H1 (cell line): ENCODE results near the gene PDE3A. TPM values are rescaled to one million over a fixed set of nuclear protein-coding genes. Genes with fewer than 3 reads are reported as not detected.

ENCODE experiments used
- CTCF ChIA-PET: fragments of 300-600 bp; sonication (Branson Sonifier 250); formaldehyde crosslinking; loops from one replicate; lab custom pipeline; 2021; ENCODE audit not compliant: partially characterized antibody; lab: Charles Lee
- POLR2A ChIA-PET: fragments of 300-600 bp; sonication (Branson Sonifier 250); formaldehyde crosslinking; loops from one replicate; lab custom pipeline; 2021; ENCODE audit warnings: inconsistent platforms; ENCODE audit not compliant: partially characterized antibody; lab: Charles Lee
- DNase-seq, 2 experiments: peaks; one replicate each; pipeline versions ENCODE4 v3.0.0 to v3.0.0-alpha.2; 2010 to 2022; ENCODE audit warnings: low spot score in 2 of 2, low read depth in 1 of 2, mixed read lengths in 1 of 2
- FAIRE-seq: peaks from 2 replicates; lab custom pipeline; 2011; peaks lifted over from hg19 to GRCh38; lab: Jason Lieb, UNC
- H2AFZ ChIP-seq: 2 replicates; pipeline ENCODE4 v1.8.1; 2012; ENCODE audit warnings: low read length, inconsistent platforms
- H2AK5ac ChIP-seq: 2 replicates; pipeline ENCODE4 v1.6.1; 2013; ENCODE audit warnings: low read depth, low read length
- H2BK120ac ChIP-seq: replicated peaks from 2 replicates; pipeline ENCODE3; 2013; ENCODE audit warnings: low read depth, low read length, inconsistent platforms
- H2BK12ac ChIP-seq: 2 replicates; pipeline ENCODE4 v1.6.1; 2013; ENCODE audit warnings: low read depth, low read length
- H2BK15ac ChIP-seq: 2 replicates; pipeline ENCODE4 v1.6.1; 2013; ENCODE audit warnings: low read length
- H2BK20ac ChIP-seq: 2 replicates; pipeline ENCODE4 v1.6.1; 2013; ENCODE audit warnings: low read length
- H2BK5ac ChIP-seq: 2 replicates; pipeline ENCODE4 v1.6.1; 2013; ENCODE audit warnings: low read depth, low read length
- H3K14ac ChIP-seq: 2 replicates; pipeline ENCODE4 v1.6.1; 2013; ENCODE audit warnings: inconsistent platforms; ENCODE audit not compliant: insufficient read length
- H3K18ac ChIP-seq: 2 replicates; pipeline ENCODE4 v1.6.1; 2013; ENCODE audit warnings: low read length; ENCODE audit errors: extremely low read depth
- H3K23ac ChIP-seq: 2 replicates; pipeline ENCODE4 v1.6.1; 2013; ENCODE audit warnings: inconsistent platforms; ENCODE audit not compliant: insufficient read length
- H3K23me2 ChIP-seq: 2 replicates; pipeline ENCODE4 v1.6.1; 2013; ENCODE audit warnings: low read depth, low read length
- H3K27ac ChIP-seq: 2 replicates; pipeline ENCODE4 v1.6.1; 2011; ENCODE audit warnings: low read depth, low read length, inconsistent platforms
- H3K27me3 ChIP-seq, 4 experiments: replicated peaks in 1 of 4; 1 replicate in 1 of 4; 2 replicates in 3 of 4; pipeline versions ENCODE4 v1.6.1 to v1.8.1; 2011 to 2013; ENCODE audit warnings: low read length in 3 of 4, mild to moderate bottlenecking in 3 of 4, inconsistent platforms in 2 of 4, mixed read lengths in 2 of 4, moderate library complexity in 1 of 4; ENCODE audit not compliant: control insufficient read depth in 3 of 4, insufficient read depth in 3 of 4; ENCODE audit errors: extremely low read depth in 1 of 4
- H3K36me3 ChIP-seq, 4 experiments: 2 replicates each; pipeline versions ENCODE4 v1.6.1 to v1.8.1; 2011 to 2013; ENCODE audit warnings: mild to moderate bottlenecking in 4 of 4, low read length in 3 of 4, moderate library complexity in 2 of 4, control low read depth in 1 of 4, inconsistent platforms in 1 of 4; ENCODE audit not compliant: insufficient read depth in 4 of 4, control insufficient read depth in 2 of 4
- H3K4ac ChIP-seq: replicated peaks from 2 replicates; pipeline ENCODE3; 2013; ENCODE audit warnings: low read length, low read depth, mixed read lengths, inconsistent platforms; ENCODE audit not compliant: insufficient read length
- H3K4me1 ChIP-seq, 4 experiments: replicated peaks in 1 of 4; 1 replicate in 1 of 4; 2 replicates in 3 of 4; pipeline versions ENCODE4 v1.6.1 to v1.8.1; 2011 to 2013; ENCODE audit warnings: low read length in 3 of 4, inconsistent platforms in 2 of 4, mixed read lengths in 1 of 4; ENCODE audit not compliant: insufficient read depth in 4 of 4, control insufficient read depth in 3 of 4
- H3K4me2 ChIP-seq, 2 experiments: 2 replicates each; pipeline versions ENCODE4 v1.6.1 to v1.8.1; 2011 to 2013; ENCODE audit warnings: low read depth in 2 of 2, low read length in 2 of 2, control low read depth in 1 of 2, inconsistent platforms in 1 of 2, mild to moderate bottlenecking in 1 of 2; ENCODE audit not compliant: insufficient read depth in 1 of 2
- H3K4me3 ChIP-seq, 4 experiments: fragments of 200-600, 300-600 bp in 1 of 4; sonication (generic), shearing (Covaris generic), sonication (Bioruptor Twin) in 1 of 4; 2 replicates each; pipeline versions ENCODE4 v1.5.1 to v1.8.1; 2011 to 2016; ENCODE audit warnings: low read length in 4 of 4, low read depth in 3 of 4, control low read depth in 2 of 4, inconsistent platforms in 2 of 4, mild to moderate bottlenecking in 2 of 4, mixed read lengths in 1 of 4, moderate library complexity in 1 of 4; ENCODE audit not compliant: insufficient read depth in 2 of 4; ENCODE audit errors: extremely low read depth in 1 of 4
- H3K56ac ChIP-seq: replicated peaks from 2 replicates; pipeline ENCODE3; 2013; ENCODE audit warnings: low read depth, mild to moderate bottlenecking, mixed read lengths, low read length, inconsistent platforms; ENCODE audit not compliant: insufficient read length
- H3K79me1 ChIP-seq: 2 replicates; pipeline ENCODE4 v1.6.1; 2013; ENCODE audit warnings: low read depth, low read length, control low read depth
- H3K79me2 ChIP-seq, 2 experiments: 2 replicates each; pipeline versions ENCODE4 v1.6.1 to v1.8.1; 2012 to 2013; ENCODE audit warnings: low read length in 2 of 2, mild to moderate bottlenecking in 2 of 2, inconsistent platforms in 1 of 2; ENCODE audit not compliant: insufficient read depth in 2 of 2, control insufficient read depth in 1 of 2
- H3K9ac ChIP-seq, 4 experiments: replicated peaks in 1 of 4; 1 replicate in 1 of 4; 2 replicates in 3 of 4; pipeline versions ENCODE4 v1.6.1 to v1.8.1; 2011 to 2013; ENCODE audit warnings: low read depth in 3 of 4, low read length in 3 of 4, control low read depth in 2 of 4, mild to moderate bottlenecking in 2 of 4, moderate library complexity in 2 of 4, inconsistent platforms in 1 of 4; ENCODE audit errors: extremely low read depth in 1 of 4
- H3K9me3 ChIP-seq, 2 experiments: 2 replicates each; pipeline versions ENCODE4 v1.6.1 to v1.8.1; 2012 to 2013; ENCODE audit warnings: mild to moderate bottlenecking in 2 of 2, moderate library complexity in 2 of 2, control low read depth in 1 of 2, inconsistent platforms in 1 of 2, low read depth in 1 of 2, low read length in 1 of 2, mixed read lengths in 1 of 2; ENCODE audit not compliant: insufficient read depth in 2 of 2
- H4K20me1 ChIP-seq, 2 experiments: replicated peaks in 1 of 2; 2 replicates each; pipeline versions ENCODE3 to v1.8.1; 2011 to 2013; ENCODE audit warnings: inconsistent platforms in 2 of 2, low read length in 2 of 2, mild to moderate bottlenecking in 1 of 2; ENCODE audit not compliant: insufficient read depth in 2 of 2, control insufficient read depth in 1 of 2
- H4K5ac ChIP-seq: 2 replicates; pipeline ENCODE4 v1.6.1; 2013; ENCODE audit warnings: low read length, low read depth, mixed read lengths, inconsistent platforms; ENCODE audit not compliant: insufficient read length
- H4K8ac ChIP-seq: 2 replicates; pipeline ENCODE4 v1.8.0; 2013; ENCODE audit warnings: mild to moderate bottlenecking, moderate library complexity, low read length, inconsistent platforms; ENCODE audit not compliant: insufficient read depth; ENCODE audit errors: extremely low read depth
- H4K91ac ChIP-seq: replicated peaks from 2 replicates; pipeline ENCODE3; 2013; ENCODE audit warnings: low read length, mixed read lengths, inconsistent platforms; ENCODE audit not compliant: insufficient read length
- CTCF ChIP-seq, 3 experiments: IDR thresholded peaks; 1 replicate in 2 of 3; 2 replicates in 1 of 3; pipeline versions ENCODE4 v1.5.1 to v1.6.1; 2011; ENCODE audit warnings: low read length in 3 of 3, mild to moderate bottlenecking in 3 of 3, inconsistent platforms in 2 of 3, low read depth in 1 of 3, moderate library complexity in 1 of 3; ENCODE audit not compliant: insufficient read depth in 1 of 3; ENCODE audit errors: control extremely low read depth in 1 of 3
- FOSL1 ChIP-seq: IDR thresholded peaks from 2 replicates; pipeline ENCODE4 v1.6.1; 2011; ENCODE audit warnings: mild to moderate bottlenecking, low read depth, low read length, moderate library complexity; ENCODE audit not compliant: insufficient read depth
- RAD21 ChIP-seq, 2 experiments: IDR thresholded peaks in 1 of 2; conservative IDR thresholded peaks in 1 of 2; 2 replicates each; pipeline ENCODE4 v1.6.1; 2011; ENCODE audit warnings: low read depth in 2 of 2, low read length in 2 of 2, improper control_type of control experiment in 1 of 2, inconsistent platforms in 1 of 2, mild to moderate bottlenecking in 1 of 2, moderate library complexity in 1 of 2
- WGBS, 2 experiments: shearing (Covaris generic) in 1 of 2; methylation state at CpG; one replicate each; pipeline versions ENCODE4 v1.1.6 to v1.1.7; 2013 to 2015; ENCODE audit warnings: low lambda C conversion rate in 2 of 2, mixed read lengths in 2 of 2, inconsistent platforms in 1 of 2, low coverage in 1 of 2, missing lambda C conversion rate in 1 of 2; ENCODE audit not compliant: insufficient replicate concordance in 2 of 2, insufficient coverage in 1 of 2, insufficient read length in 1 of 2; ENCODE audit errors: extremely low coverage in 1 of 2, missing lambda C conversion rate in 1 of 2; 5-methylcytosine and 5-hydroxymethylcytosine counted together
- polyA plus RNA-seq, 7 experiments: library from polyadenylated mRNA; depleted of rRNA in 3 of 7; stranded (reverse) in 5 of 7; unstranded in 2 of 7; fragments of >200 nt in 5 of 7; fragments of 200-250 nt in 2 of 7; gene quantifications; 1 replicate in 5 of 7; 2 replicates in 1 of 7; 4 replicates in 1 of 7; pipeline versions ENCODE4 v1.2.1 to v1.2.3, GENCODE V29; 2011 to 2013; ENCODE audit warnings: missing spikeins in 2 of 7, mixed read lengths in 2 of 7
- total RNA-seq: library from RNA; stranded (reverse); fragmentation: NEBNext Ultra II Directional; extraction: Animal tissue kit (Norgen Biotek cat#: 25700); gene quantifications from 2 replicates; pipeline ENCODE4 v1.2.1, GENCODE V29; 2021

The PDE3A gene
- total and polyA plus RNA-seq, 2 of the 8 experiments (the other 6 are each of a cell fraction or from before 2014, with no cell fraction given): 1.4 to 3.4 TPM

DNA sequence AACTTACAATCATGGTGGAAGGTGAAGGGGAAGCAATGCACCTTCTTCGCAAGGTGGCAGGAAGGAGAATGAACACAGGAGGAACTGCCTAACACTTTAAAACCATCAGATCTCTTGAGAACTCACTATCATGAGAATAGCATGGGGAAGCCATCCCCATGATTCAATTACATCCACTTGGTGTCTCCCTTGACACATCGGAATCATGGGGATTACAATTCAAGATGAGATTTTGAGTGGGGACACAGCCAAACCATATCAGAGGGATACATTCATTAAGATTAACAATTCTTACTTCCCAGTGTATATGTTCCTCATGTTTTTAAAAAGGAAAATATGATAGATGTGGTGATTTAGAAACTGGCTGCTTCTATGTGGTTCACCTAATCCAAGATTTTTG, 117.9 kb downstream of the PDE3A start:
- FAIRE-seq: no peak
- no peaks in the 10 kb centered on the region for H3K79me2 ChIP-seq
- no peaks in the 10 kb centered on the region for H3K79me1 ChIP-seq
- ChIA-PET POLR2A (no interaction called here), CTCF (interaction anchor here (0.8 kb wide), 1 partner anchor 142 kb away, joined by 4 read pairs; no protein-coding TSS in a partner anchor)
- H2AK5ac ChIP-seq: no peak overlapping the region
- no peak overlapping the region for H2BK120ac ChIP-seq
- no peaks in the 10 kb centered on the region; a peak in 1 of 4 replicates for H3K9me3 ChIP-seq
- no peaks in the 10 kb centered on the region for H3K23me2 ChIP-seq
- no peak overlapping the region for H2BK15ac ChIP-seq
- H4K91ac ChIP-seq: no peak overlapping the region
- no peak overlapping the region for H2BK12ac ChIP-seq
- no peak overlapping the region for H3K14ac ChIP-seq
- no peak overlapping the region for H3K18ac ChIP-seq
- H4K20me1 ChIP-seq: no peaks in the 10 kb centered on the region
- H3K4me2 ChIP-seq: no peak overlapping the region
- H3K56ac ChIP-seq: no peak overlapping the region
- TF ChIP-seq RAD21 (IDR thresholded peaks at IDR 0.05 in 1 of 2, conservative IDR thresholded peaks at IDR 0.05 in 1 of 2; ENCODE audit: low read depth in 2 of 2, low read length in 2 of 2) (peak; percentile 44 to 51), FOSL1 (no peak), CTCF (IDR thresholded peaks at IDR 0.05; ENCODE audit: control extremely low read depth in 1 of 3, insufficient read depth in 1 of 3, low read depth in 1 of 3, low read length in 3 of 3) (peak in 2 of 3 experiments; percentile 0 to 11; a peak in 1 of 4 replicates)
- H4K8ac ChIP-seq: no peak overlapping the region
- H3K4me3 ChIP-seq: no peak overlapping the region
- H3K27me3 ChIP-seq: no peaks in the 10 kb centered on the region
- H2BK20ac ChIP-seq: no peak overlapping the region
- DNase-seq: no peak
- no peak overlapping the region for H3K27ac ChIP-seq
- no peak overlapping the region for H3K23ac ChIP-seq
- H3K4me1 ChIP-seq: no peaks in the 10 kb centered on the region
- no peak overlapping the region for H3K4ac ChIP-seq
- no peak overlapping the region for H4K5ac ChIP-seq
- no peak overlapping the region for H2AFZ ChIP-seq
- WGBS, 2 experiments: 92% methylated on average over 2 of the region's 2 CpGs; no CpG with 5 or more reads in 1 of the 2 experiments
- no peak overlapping the region for H2BK5ac ChIP-seq
- no peaks in the 10 kb centered on the region for H3K36me3 ChIP-seq
- H3K9ac ChIP-seq: no peak overlapping the region
